Dendritic cell treated with granulocyte-macrophage colony-stimulating factor and Interleukin-4, amounts not matched to agents 40 ng/mL and 50 ng/mL, for 4 days (primary cell): ENCODE measurements around the gene JDP2.
A peak's percentile ranks its signal among the peaks of the same experiment; 100 is the strongest.

Source experiments
- H3K27ac Mint-ChIP-seq: one replicate; pipeline ENCODE4 v1.8.0; 2022; ENCODE audit warnings: mild to moderate bottlenecking, mixed read lengths
- H3K27me3 Mint-ChIP-seq: one replicate; pipeline ENCODE4 v1.8.0; 2022; ENCODE audit warnings: mild to moderate bottlenecking, mixed read lengths
- H3K36me3 Mint-ChIP-seq: one replicate; pipeline ENCODE4 v1.8.0; 2022; ENCODE audit warnings: low read depth, mixed read lengths
- H3K4me1 Mint-ChIP-seq: one replicate; pipeline ENCODE4 v1.8.0; 2022; ENCODE audit warnings: low read depth, mixed read lengths
- H3K4me3 Mint-ChIP-seq: one replicate; pipeline ENCODE4 v1.8.0; 2022; ENCODE audit warnings: mild to moderate bottlenecking, moderate library complexity, mixed read lengths
- H3K9me3 Mint-ChIP-seq: one replicate; pipeline ENCODE4 v1.8.0; 2022; ENCODE audit warnings: mixed read lengths
- intact Hi-C: fragments of 100-400 bp; cut with micrococcal nuclease; formaldehyde crosslinking; loops from one replicate; pipeline ENCODE4 v1.15.0; 2022

The JDP2 gene

GRCh38 chr14:75434890-75435248, 7.0 kb downstream of the JDP2 start:
- H3K27ac Mint-ChIP-seq, result no peak overlapping the region
- H3K36me3 Mint-ChIP-seq, result peaks cover 83% of the 10 kb centered on the region
- no peaks in the 10 kb centered on the region for H3K9me3 Mint-ChIP-seq
- no peak overlapping the region for H3K4me3 Mint-ChIP-seq
- intact Hi-C loops, result no loop called here
- H3K4me1 Mint-ChIP-seq, result peaks cover 48% of the 10 kb centered on the region
- no peaks in the 10 kb centered on the region for H3K27me3 Mint-ChIP-seq

- peaks cover 42% of the 10 kb centered on the region for H3K4me1 Mint-ChIP-seq
- no peak overlapping the region for H3K4me3 Mint-ChIP-seq
- H3K9me3 Mint-ChIP-seq, result no peaks in the 10 kb centered on the region
- H3K36me3 Mint-ChIP-seq, result peaks cover 89% of the 10 kb centered on the region
- intact Hi-C loops, result no loop called here
- no peak overlapping the region for H3K27ac Mint-ChIP-seq
- no peaks in the 10 kb centered on the region for H3K27me3 Mint-ChIP-seq
Observed at GRCh38 chr14:75435473-75435872, 7.7 kb downstream of the JDP2 start.

GRCh38 chr14:75437201-75438143, 9.7 kb downstream of the JDP2 start:
- Mint-ChIP-seq H3K4me3 (no peak overlapping the region), H3K27me3 (no peaks in the 10 kb centered on the region), H3K36me3 (peaks cover 96% of the 10 kb centered on the region), H3K9me3 (no peaks in the 10 kb centered on the region), H3K27ac (no peak overlapping the region), H3K4me1 (peaks cover 44% of the 10 kb centered on the region)
- intact Hi-C loops, result no loop called here

- no peaks in the 10 kb centered on the region for H3K27me3 Mint-ChIP-seq
- no peak overlapping the region for H3K27ac Mint-ChIP-seq
- H3K4me3 Mint-ChIP-seq, result no peak overlapping the region
- H3K36me3 Mint-ChIP-seq, result peaks cover 98% of the 10 kb centered on the region
- no peaks in the 10 kb centered on the region for H3K9me3 Mint-ChIP-seq
- H3K4me1 Mint-ChIP-seq, result peaks cover 47% of the 10 kb centered on the region
- intact Hi-C loops, result no loop called here
Observed at GRCh38 chr14:75438486-75439080, 10.8 kb downstream of the JDP2 start.

- H3K4me1 Mint-ChIP-seq, result peaks cover 35% of the 10 kb centered on the region
- H3K27me3 Mint-ChIP-seq, result no peaks in the 10 kb centered on the region
- intact Hi-C loops, result no loop called here
- H3K4me3 Mint-ChIP-seq, result no peak overlapping the region
- H3K36me3 Mint-ChIP-seq, result peaks cover 99% of the 10 kb centered on the region
- H3K9me3 Mint-ChIP-seq, result no peaks in the 10 kb centered on the region
- H3K27ac Mint-ChIP-seq, result no peak overlapping the region
Observed at GRCh38 chr14:75439989-75440388, 12.2 kb downstream of the JDP2 start.

GRCh38 chr14:75440733-75441477, 13.1 kb downstream of the JDP2 start:
- Mint-ChIP-seq H3K9me3 (no peaks in the 10 kb centered on the region), H3K27ac (no peak overlapping the region), H3K4me1 (peaks cover 29% of the 10 kb centered on the region), H3K4me3 (no peak overlapping the region), H3K27me3 (no peaks in the 10 kb centered on the region), H3K36me3 (peaks cover 94% of the 10 kb centered on the region)
- intact Hi-C loops, result no loop called here

GRCh38 chr14:75441728-75442127, 13.9 kb downstream of the JDP2 start:
- Mint-ChIP-seq H3K4me1 (peaks cover 31% of the 10 kb centered on the region), H3K27me3 (no peaks in the 10 kb centered on the region), H3K27ac (no peak overlapping the region), H3K9me3 (no peaks in the 10 kb centered on the region), H3K4me3 (no peak overlapping the region), H3K36me3 (peaks cover 87% of the 10 kb centered on the region)
- intact Hi-C loops, result no loop called here

- intact Hi-C loops, result no loop called here
- no peaks in the 10 kb centered on the region for H3K27me3 Mint-ChIP-seq
- peak overlapping the region; percentile 3 for H3K27ac Mint-ChIP-seq
- H3K4me1 Mint-ChIP-seq, result peaks cover 34% of the 10 kb centered on the region
- peaks cover 83% of the 10 kb centered on the region for H3K36me3 Mint-ChIP-seq
- H3K9me3 Mint-ChIP-seq, result no peaks in the 10 kb centered on the region
- H3K4me3 Mint-ChIP-seq, result no peak overlapping the region
Observed at GRCh38 chr14:75442166-75442565, 14.3 kb downstream of the JDP2 start.

- intact Hi-C loops, result no loop called here
- Mint-ChIP-seq H3K4me3 (no peak overlapping the region), H3K9me3 (no peaks in the 10 kb centered on the region), H3K27me3 (no peaks in the 10 kb centered on the region), H3K36me3 (peaks cover 78% of the 10 kb centered on the region), H3K27ac (peak overlapping the region; percentile 3), H3K4me1 (peaks cover 34% of the 10 kb centered on the region)
Observed at GRCh38 chr14:75442642-75443041, 14.8 kb downstream of the JDP2 start.

GRCh38 chr14:75443203-75443969, 15.6 kb downstream of the JDP2 start:
- intact Hi-C loops, result no loop called here
- H3K4me1 Mint-ChIP-seq, result peaks cover 34% of the 10 kb centered on the region
- H3K36me3 Mint-ChIP-seq, result peaks cover 72% of the 10 kb centered on the region
- no peak overlapping the region for H3K27ac Mint-ChIP-seq
- no peaks in the 10 kb centered on the region for H3K27me3 Mint-ChIP-seq
- H3K4me3 Mint-ChIP-seq, result no peak overlapping the region
- no peaks in the 10 kb centered on the region for H3K9me3 Mint-ChIP-seq

- Mint-ChIP-seq H3K27ac (no peak overlapping the region), H3K4me3 (no peak overlapping the region), H3K9me3 (no peaks in the 10 kb centered on the region), H3K27me3 (no peaks in the 10 kb centered on the region), H3K4me1 (peaks cover 44% of the 10 kb centered on the region), H3K36me3 (peaks cover 68% of the 10 kb centered on the region)
- intact Hi-C loops, result no loop called here
Observed at GRCh38 chr14:75445236-75445635, 17.4 kb downstream of the JDP2 start.

- Mint-ChIP-seq H3K27me3 (no peaks in the 10 kb centered on the region), H3K4me3 (no peak overlapping the region), H3K36me3 (peaks cover 68% of the 10 kb centered on the region), H3K27ac (no peak overlapping the region), H3K4me1 (peaks cover 46% of the 10 kb centered on the region), H3K9me3 (no peaks in the 10 kb centered on the region)
- intact Hi-C loops, result no loop called here
Observed at GRCh38 chr14:75445963-75446362, 18.1 kb downstream of the JDP2 start.

GRCh38 chr14:75446447-75446846, 18.6 kb downstream of the JDP2 start:
- intact Hi-C loops, result no loop called here
- Mint-ChIP-seq H3K27me3 (no peaks in the 10 kb centered on the region), H3K4me1 (peaks cover 48% of the 10 kb centered on the region), H3K36me3 (peaks cover 68% of the 10 kb centered on the region), H3K4me3 (no peak overlapping the region), H3K9me3 (no peaks in the 10 kb centered on the region), H3K27ac (no peak overlapping the region)
